NCI-H2196 (cell line): Measurements from ENCODE around the gene UBE2L5.
"Not testable (repeated sequence)": the region's sequence is repeated elsewhere in the genome, so short reads cannot be mapped to it uniquely, and the experiment has no call there.

Experiments
- DNase-seq: peaks from one replicate; lab custom pipeline; 2025; ENCODE audit not compliant: unreplicated experiment; lab: John Stamatoyannopoulos, UW

Gene UBE2L5

GRCh38 chr13:30437177-30437576, 14.9 kb downstream of the UBE2L5 start:
- no peak for DNase-seq

GRCh38 chr13:30438286-30438685, 16.0 kb downstream of the UBE2L5 start:
- no peak for DNase-seq

- no peak for DNase-seq
These were observed 18.8 kb downstream of the UBE2L5 start for GRCh38 chr13:30440910-30441703.

- DNase-seq: no peak
These were observed 20.6 kb downstream of the UBE2L5 start for GRCh38 chr13:30442926-30443325.

GRCh38 chr13:30443491-30443890, 21.2 kb downstream of the UBE2L5 start:
- DNase-seq: not testable (repeated sequence)

- no peak for DNase-seq
These were observed 21.7 kb downstream of the UBE2L5 start for GRCh38 chr13:30443957-30444404.

- DNase-seq: no peak
These were observed 23.8 kb downstream of the UBE2L5 start for GRCh38 chr13:30446126-30446500.

GRCh38 chr13:30448441-30448840, 26.1 kb downstream of the UBE2L5 start:
- no peak for DNase-seq

GRCh38 chr13:30450066-30450465, 27.8 kb downstream of the UBE2L5 start:
- DNase-seq: no peak

- DNase-seq: not testable (repeated sequence)
These were observed 29.2 kb downstream of the UBE2L5 start for GRCh38 chr13:30451476-30451875.

GRCh38 chr13:30453727-30454126, 31.4 kb downstream of the UBE2L5 start:
- DNase-seq: no peak

GRCh38 chr13:30454991-30455390, 32.7 kb downstream of the UBE2L5 start:
- no peak for DNase-seq

GRCh38 chr13:30456290-30456689, 34.0 kb downstream of the UBE2L5 start:
- DNase-seq: no peak

GRCh38 chr13:30457306-30457891, 35.1 kb downstream of the UBE2L5 start:
- no peak for DNase-seq

GRCh38 chr13:30461279-30462066, 39.2 kb downstream of the UBE2L5 start:
- DNase-seq: not testable (repeated sequence)

- DNase-seq: no peak
These were observed 41.6 kb downstream of the UBE2L5 start for GRCh38 chr13:30463787-30464495.

- peak; percentile 65 for DNase-seq
These were observed 42.4 kb downstream of the UBE2L5 start for GRCh38 chr13:30464496-30465342.

- no peak for DNase-seq
These were observed 43.0 kb downstream of the UBE2L5 start for GRCh38 chr13:30465343-30465592.

GRCh38 chr13:30465593-30466357, 43.5 kb downstream of the UBE2L5 start, which contains the start of gene HMGB1:
Gene HMGB1 (minus strand): TSS chr13:30465936. CDS start chr13:30463680, 2,256 bp downstream.
- DNase-seq: peak; percentile 84

- no peak for DNase-seq
These were observed 44.0 kb downstream of the UBE2L5 start for GRCh38 chr13:30466358-30466714.
